GM19193 (cell line): Measurements from ENCODE around the gene CDK19.

Source experiments
- POLR2A ChIP-seq: IDR thresholded peaks from 4 replicates; pipeline ENCODE4 v1.6.1; 2011; ENCODE audit not compliant: insufficient read depth, insufficient read length; ENCODE audit errors: extremely low read depth

CDK19 gene

DNA sequence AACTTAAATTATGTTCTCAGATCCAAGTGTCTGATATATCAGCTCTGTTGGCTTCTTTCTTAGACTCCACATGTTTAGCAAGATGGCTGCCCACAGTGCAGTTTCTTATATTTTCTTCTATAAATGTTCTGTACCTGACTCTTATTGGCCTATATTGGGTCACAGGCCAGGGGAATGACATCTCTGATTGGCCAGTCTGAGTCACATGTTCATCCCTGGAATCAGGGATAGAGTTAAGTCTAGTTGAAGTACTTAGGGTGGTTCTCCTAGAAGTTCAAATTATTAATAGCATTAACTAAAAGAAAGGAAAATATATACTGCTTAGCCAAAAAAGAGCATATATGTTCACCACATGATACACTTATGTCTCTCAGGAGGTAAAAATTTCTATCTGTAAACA, 233.6 kb downstream of the CDK19 start:
- TF ChIP-seq POLR2A: no peak

GRCh38 chr6:110575925-110576463, 239.3 kb downstream of the CDK19 start:
- TF ChIP-seq POLR2A: no peak

DNA sequence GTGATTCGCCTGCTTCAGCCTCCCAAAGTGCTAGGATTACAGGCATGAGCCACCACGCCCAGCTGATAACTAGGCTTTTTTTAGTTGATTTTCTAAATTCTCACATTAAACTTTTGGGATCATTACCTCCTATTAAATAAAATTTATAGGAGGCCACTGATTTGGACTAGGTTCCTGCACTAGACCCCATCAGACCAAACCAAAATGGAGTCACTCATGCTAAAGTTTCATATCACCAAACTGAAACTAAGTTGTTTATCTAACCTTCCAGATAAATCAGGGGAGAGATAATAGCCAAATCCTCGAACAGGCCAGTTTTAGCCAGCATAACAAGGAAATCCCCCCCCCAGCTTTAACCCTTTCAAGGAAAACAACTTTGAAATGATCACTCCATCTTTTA, 240.5 kb downstream of the CDK19 start:
- no peak for TF ChIP-seq POLR2A

GRCh38 chr6:110573537-110573936, 241.7 kb downstream of the CDK19 start:
- TF ChIP-seq POLR2A: no peak

DNA sequence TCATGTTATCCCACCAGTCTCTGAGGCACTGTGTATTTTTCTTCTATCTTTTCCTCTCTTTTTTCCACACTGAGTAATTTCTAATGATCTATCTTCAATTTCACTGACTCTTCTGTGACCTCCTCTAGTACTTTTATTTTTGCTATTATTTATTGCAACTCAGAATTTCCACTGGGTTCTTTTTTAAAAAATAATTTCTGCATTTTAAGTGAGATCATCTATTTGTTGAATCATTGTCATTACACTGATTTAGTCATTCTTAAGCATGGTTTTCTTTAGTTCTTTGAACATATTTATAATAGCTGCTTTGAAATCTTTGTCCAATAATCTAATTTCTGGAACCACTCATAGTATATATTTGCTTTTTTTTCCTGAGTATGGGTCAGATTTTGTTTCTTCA, 242.1 kb downstream of the CDK19 start:
- TF ChIP-seq POLR2A: no peak

DNA sequence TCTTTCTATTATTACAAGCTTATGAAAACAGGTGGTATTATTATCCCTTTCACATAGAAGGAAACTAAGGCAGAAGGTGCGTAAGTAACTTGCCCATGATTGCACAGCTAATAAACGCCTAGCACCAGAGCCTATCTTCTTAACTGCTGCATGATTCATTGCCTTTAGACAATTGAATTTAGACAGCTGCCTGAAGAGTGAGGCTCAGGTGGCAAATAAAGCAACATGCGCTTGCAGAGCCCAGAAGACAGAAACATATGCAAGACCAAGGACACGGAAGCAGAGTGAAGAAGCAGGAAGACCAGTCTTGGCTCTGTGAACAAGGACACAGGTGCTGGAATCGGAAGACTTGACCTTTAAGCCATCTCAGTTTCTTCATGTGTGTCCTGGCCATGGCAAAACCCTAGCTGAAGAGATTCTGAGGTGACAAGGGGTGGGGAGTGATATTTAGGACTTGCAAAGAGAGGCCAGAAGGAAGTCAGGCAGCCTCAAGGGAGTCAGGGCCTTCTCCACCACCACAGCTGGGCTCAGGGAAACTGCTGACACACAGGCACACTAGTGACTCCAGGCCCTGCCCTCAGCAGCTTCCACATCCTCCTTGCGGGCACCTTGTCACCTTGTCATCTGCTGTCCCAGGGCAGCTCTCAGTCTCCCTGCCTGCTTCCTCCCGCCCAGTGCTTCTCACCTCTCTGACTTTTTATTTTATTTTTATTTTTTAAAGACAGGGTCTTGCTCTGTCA, 247.1 kb downstream of the CDK19 start:
- TF ChIP-seq POLR2A: no peak

- no peak for TF ChIP-seq POLR2A
Measured at GRCh38 chr6:110566346-110567125, 248.7 kb downstream of the CDK19 start.

GRCh38 chr6:110564703-110565421, 250.4 kb downstream of the CDK19 start:
- no peak for TF ChIP-seq POLR2A

DNA sequence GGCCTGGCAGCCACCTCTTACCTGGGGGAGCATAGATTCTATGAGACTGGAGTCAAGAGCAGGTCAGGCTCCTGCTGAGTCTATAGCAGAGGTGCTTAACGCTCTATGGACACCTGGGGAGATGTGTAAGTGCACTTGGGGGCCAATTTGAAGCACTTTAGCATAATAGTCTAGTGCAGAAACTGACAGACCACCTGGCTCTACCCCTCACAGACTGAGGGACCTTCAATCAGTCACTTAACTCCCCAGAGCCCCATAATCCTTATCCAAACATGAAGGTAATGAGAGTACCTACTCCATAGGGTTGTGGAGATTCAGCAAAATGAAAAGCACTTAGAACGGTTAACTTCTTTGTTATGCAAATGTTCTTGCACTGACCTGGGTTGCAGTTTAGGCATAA, 251.6 kb downstream of the CDK19 start:
- no peak for TF ChIP-seq POLR2A

GRCh38 chr6:110562316-110562915, 252.9 kb downstream of the CDK19 start:
- TF ChIP-seq POLR2A: no peak

DNA sequence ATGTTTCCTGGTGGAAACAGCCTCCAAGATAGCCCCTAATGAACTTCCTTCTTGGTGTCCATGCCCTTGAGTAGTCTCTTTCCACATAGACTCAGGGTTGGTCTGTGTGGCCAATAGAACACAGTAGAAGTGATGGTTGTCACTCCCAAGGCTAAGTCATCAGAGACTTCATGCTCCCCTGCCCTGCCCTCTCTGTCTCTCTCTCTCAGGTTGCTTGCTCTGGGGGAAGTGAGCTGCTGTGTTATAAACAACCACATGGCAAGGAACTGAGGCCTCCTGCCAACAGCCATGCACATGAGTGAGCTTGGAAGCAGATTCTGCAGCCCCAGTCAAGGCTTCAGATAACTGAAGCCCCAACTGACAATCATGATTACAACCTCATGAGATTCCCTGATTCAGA, 253.6 kb downstream of the CDK19 start:
- TF ChIP-seq POLR2A: no peak

GRCh38 chr6:110561008-110561396, 254.3 kb downstream of the CDK19 start:
- TF ChIP-seq POLR2A: no peak

- no peak for TF ChIP-seq POLR2A
Measured at GRCh38 chr6:110560239-110561007, 254.8 kb downstream of the CDK19 start.
